Right lobe of liver (tissue), 6 donors: ENCODE measurements around the gene SLC16A12. TPM values are rescaled to one million over a fixed set of nuclear protein-coding genes. Genes with fewer than 3 reads are reported as not detected.

Experiments used
- ATAC-seq, 4 donors: fragments of 200-7000 bp; cut with Tn5 transposase; one replicate each; pipeline ENCODE4 v1.9.1; 2020; ENCODE audit warnings: mild to moderate bottlenecking in 4 of 4, moderate library complexity in 4 of 4
- DNase-seq, 3 donors: peaks; one replicate each; pipeline ENCODE4 v3.0.0-alpha.2; 2020
- H3K27ac ChIP-seq, 3 donors: fragments of 200-600 bp; one replicate each; pipeline ENCODE4 v1.8.0; 2022
- H3K27me3 ChIP-seq, 2 donors: fragments of 200-600 bp; one replicate each; pipeline ENCODE4 v1.8.0; 2022
- H3K36me3 ChIP-seq, 4 donors: fragments of 200-600 bp; sonication (generic) in 1 of 4; one replicate each; pipeline versions ENCODE4 v1.5.1 to v1.8.0; 2017 to 2022; ENCODE audit warnings: control low read depth in 1 of 4
- H3K4me1 ChIP-seq, 4 donors: fragments of 200-600 bp; sonication (generic) in 1 of 4; one replicate each; pipeline versions ENCODE4 v1.5.1 to v1.8.0; 2017 to 2022; ENCODE audit warnings: control low read depth in 1 of 4
- H3K4me3 ChIP-seq, 3 donors: fragments of 200-600 bp; one replicate each; pipeline ENCODE4 v1.8.0; 2022
- H3K9me3 ChIP-seq, 4 donors: fragments of 200-600 bp; sonication (generic) in 1 of 4; one replicate each; pipeline versions ENCODE4 v1.5.1 to v1.8.0; 2017 to 2022; ENCODE audit warnings: control low read depth in 1 of 4
- CTCF ChIP-seq, 4 donors: fragments of 200-600 bp in 3 of 4; fragments of 450-650 bp in 1 of 4; IDR thresholded peaks; one replicate each; pipeline versions ENCODE4 v1.5.1 to v1.8.0; 2016 to 2022; ENCODE audit warnings: antibody characterized with exemption in 4 of 4, mild to moderate bottlenecking in 2 of 4
- POLR2A ChIP-seq: fragments of 450-650 bp; IDR thresholded peaks from one replicate; pipeline ENCODE4 v1.6.1; 2017; ENCODE audit warnings: antibody characterized with exemption, mild to moderate bottlenecking
- WGBS: methylation state at CpG from one replicate; pipeline ENCODE4 v1.1.6; 2018; ENCODE audit warnings: low coverage, low lambda C conversion rate; ENCODE audit not compliant: insufficient coverage; ENCODE audit errors: missing lambda C conversion rate; 5-methylcytosine and 5-hydroxymethylcytosine counted together
- intact Hi-C, 2 donors: fragments of 100-400 bp; cut with DNase I; formaldehyde crosslinking; loops; one replicate each; pipeline versions ENCODE4 v1.11.2 to v1.14.1; 2022
- total RNA-seq, 6 experiments: library from RNA; depleted of rRNA in 2 of 6; stranded (reverse); fragments of >200 nt in 2 of 6; fragmentation: NEBNext Ultra II Directional in 3 of 6; extraction: Animal tissue kit (Norgen Biotek cat#: 25700) in 3 of 6; gene quantifications; one replicate each; pipeline versions ENCODE4 v1.1.0 to v1.2.4, GENCODE V29; 2016 to 2023
- donor health status: DM: no; HTN: yes; CAD: no.
- donor health status: DM: no; HTN: no; CAD: no.
- donor health status: DM: no; HTN: no; CAD: no.
- donor health status: DM: no; HTN: yes; CAD: no.
- donor health status: DM: no; HTN: yes; CAD: no.

SLC16A12 gene
- total RNA-seq, 6 experiments from 2014 or later = 0.20 to 6.1 (median 0.80) TPM

- no peak for DNase-seq
- intact Hi-C loops = no loop called here
- peaks cover 0 to 60% (median 28%) of the 10 kb centered on the region in 4 donors for H3K4me1 ChIP-seq
These were observed 60.3 kb downstream of the SLC16A12 start for GRCh38 chr10:89475125-89475524.

GRCh38 chr10:89474452-89474851, 60.9 kb downstream of the SLC16A12 start:
- peak overlapping the region; percentile 41 to 93 (median 78) for H3K27ac ChIP-seq
- ATAC-seq = no peak
- no peak for TF ChIP-seq CTCF (IDR thresholded peaks at IDR 0.05)
- TF ChIP-seq POLR2A = no peak
- intact Hi-C loops = no loop called here
- H3K27me3 ChIP-seq = no peaks in the 10 kb centered on the region
- no peak for DNase-seq
- H3K9me3 ChIP-seq = no peaks in the 10 kb centered on the region
- 81% methylated on average over 4 of the region's 4 CpGs for WGBS
- H3K4me3 ChIP-seq = no peak overlapping the region
- no peaks in the 10 kb centered on the region for H3K36me3 ChIP-seq
- peaks cover 0 to 53% (median 25%) of the 10 kb centered on the region in 4 donors for H3K4me1 ChIP-seq

More at GRCh38 chr10:89475125-89475524, 60.3 kb downstream of the SLC16A12 start:
- Histone ChIP-seq H3K36me3 (no peaks in the 10 kb centered on the region), H3K9me3 (no peaks in the 10 kb centered on the region), H3K27me3 (no peaks in the 10 kb centered on the region), H3K27ac (peak overlapping the region; percentile 41 to 93 (median 78)), H3K4me3 (no peak overlapping the region)
- ATAC-seq = peak in 3 of 4 donors; percentile 4 to 24 (median 19)
- WGBS = 4% methylated on average over 2 of the region's 2 CpGs
- TF ChIP-seq CTCF (IDR thresholded peaks at IDR 0.05) (no peak), POLR2A (no peak)

- no peaks in the 10 kb centered on the region for H3K27me3 ChIP-seq
- WGBS = 43% methylated on average over 1 of the region's 1 CpG
- TF ChIP-seq POLR2A = no peak
- no peak for TF ChIP-seq CTCF (IDR thresholded peaks at IDR 0.05)
- no peaks in the 10 kb centered on the region for H3K9me3 ChIP-seq
- DNase-seq (no peak), ATAC-seq (peak in 2 of 4 donors; percentile 12 to 14)
- peaks cover 0 to 47% (median 21%) of the 10 kb centered on the region in 4 donors for H3K4me1 ChIP-seq
- H3K27ac ChIP-seq = peak overlapping the region in 2 of 3 donors; percentile 54 to 78
- H3K36me3 ChIP-seq = no peaks in the 10 kb centered on the region
- intact Hi-C loops = no loop called here
- H3K4me3 ChIP-seq = no peak overlapping the region
These were observed 64.1 kb downstream of the SLC16A12 start for GRCh38 chr10:89471110-89471809.

GRCh38 chr10:89470628-89471027, 64.8 kb downstream of the SLC16A12 start:
- Histone ChIP-seq H3K4me1 (peaks cover 0 to 43% (median 18%) of the 10 kb centered on the region in 4 donors), H3K27ac (peak overlapping the region in 2 of 3 donors; percentile 54 to 78), H3K36me3 (no peaks in the 10 kb centered on the region), H3K9me3 (no peaks in the 10 kb centered on the region), H3K27me3 (no peaks in the 10 kb centered on the region), H3K4me3 (no peak overlapping the region)
- TF ChIP-seq CTCF (IDR thresholded peaks at IDR 0.05) = no peak
- TF ChIP-seq POLR2A = no peak
- intact Hi-C loops = no loop called here
- ATAC-seq (peak in 3 of 4 donors; percentile 14 to 33 (median 15)), DNase-seq (no peak)
- WGBS = no CpG with 5 or more reads among the region's 2 CpGs
